Loucy (cell line): Measurements from ENCODE around the gene TDRD12.

Experiments used
- H2AFZ ChIP-seq: fragments of 200-600 bp; sonication (generic); 2 replicates; pipeline ENCODE4 v1.6.0; 2016; ENCODE audit warnings: antibody characterized with exemption, mild to moderate bottlenecking, low read length, moderate library complexity
- H3F3A ChIP-seq: fragments of 200-600 bp; 2 replicates; pipeline ENCODE4 v1.6.0; 2016; ENCODE audit warnings: antibody characterized with exemption, low read depth, mild to moderate bottlenecking
- H3K27me3 ChIP-seq: fragments of 200-600 bp; sonication (generic); 2 replicates; pipeline ENCODE4 v1.6.1; 2014; ENCODE audit warnings: low read length, mild to moderate bottlenecking; ENCODE audit not compliant: insufficient read depth, poor library complexity, severe bottlenecking
- H3K36me3 ChIP-seq: fragments of 200-600 bp; sonication (generic); 2 replicates; pipeline ENCODE4 v1.6.1; 2016; ENCODE audit warnings: low read length; ENCODE audit not compliant: insufficient read depth
- H3K4me1 ChIP-seq: fragments of 200-600 bp; sonication (generic); 2 replicates; pipeline ENCODE4 v1.5.1; 2014; ENCODE audit warnings: low read length, mild to moderate bottlenecking; ENCODE audit not compliant: insufficient read depth, poor library complexity, severe bottlenecking
- H3K4me2 ChIP-seq: fragments of 200-600 bp; sonication (generic); 2 replicates; pipeline ENCODE4 v1.6.0; 2014; ENCODE audit warnings: antibody characterized with exemption, low read length, low read depth, mild to moderate bottlenecking; ENCODE audit not compliant: poor library complexity, severe bottlenecking
- H3K4me3 ChIP-seq: fragments of 200-600 bp; sonication (generic); 2 replicates; pipeline ENCODE4 v1.5.1; 2014; ENCODE audit warnings: low read length, mild to moderate bottlenecking, mixed read lengths; ENCODE audit not compliant: poor library complexity, severe bottlenecking
- H3K79me2 ChIP-seq: fragments of 200-600 bp; sonication (generic); 2 replicates; pipeline ENCODE4 v1.6.1; 2014; ENCODE audit warnings: low read length; ENCODE audit not compliant: insufficient read depth
- H3K9ac ChIP-seq: fragments of 200-600 bp; sonication (generic); 2 replicates; pipeline ENCODE4 v1.6.0; 2014; ENCODE audit warnings: mild to moderate bottlenecking, low read depth, low read length, moderate library complexity; ENCODE audit not compliant: poor library complexity, severe bottlenecking
- H3K9me2 ChIP-seq: fragments of 200-600 bp; sonication (generic); replicated peaks from 2 replicates; pipeline ENCODE4 v1.6.1; 2016; ENCODE audit warnings: low read depth, low read length, mixed read lengths
- H3K9me3 ChIP-seq: fragments of 200-600 bp; sonication (generic); 2 replicates; pipeline ENCODE4 v1.6.1; 2014; ENCODE audit warnings: mild to moderate bottlenecking, antibody characterized with exemption, low read length, low read depth; ENCODE audit not compliant: insufficient read depth
- H4K20me1 ChIP-seq: fragments of 200-600 bp; sonication (generic); 2 replicates; pipeline ENCODE4 v1.6.0; 2014; ENCODE audit warnings: antibody characterized with exemption, low read length, mild to moderate bottlenecking; ENCODE audit not compliant: insufficient read depth, poor library complexity, severe bottlenecking
- EZH2phosphoT487 ChIP-seq: fragments of 200-600 bp; IDR thresholded peaks from 2 replicates; pipeline ENCODE4 v1.6.1; 2018; ENCODE audit warnings: antibody characterized with exemption, mild to moderate bottlenecking, moderate library complexity, borderline replicate concordance
- TF ChIP-seq, protein P1 (sequence below): fragments of 200-600 bp; sonication (generic); conservative IDR thresholded peaks from 2 replicates; pipeline ENCODE4 v1.5.1; 2014; ENCODE audit warnings: mild to moderate bottlenecking, antibody characterized with exemption, low read length

Gene TDRD12

DNA sequence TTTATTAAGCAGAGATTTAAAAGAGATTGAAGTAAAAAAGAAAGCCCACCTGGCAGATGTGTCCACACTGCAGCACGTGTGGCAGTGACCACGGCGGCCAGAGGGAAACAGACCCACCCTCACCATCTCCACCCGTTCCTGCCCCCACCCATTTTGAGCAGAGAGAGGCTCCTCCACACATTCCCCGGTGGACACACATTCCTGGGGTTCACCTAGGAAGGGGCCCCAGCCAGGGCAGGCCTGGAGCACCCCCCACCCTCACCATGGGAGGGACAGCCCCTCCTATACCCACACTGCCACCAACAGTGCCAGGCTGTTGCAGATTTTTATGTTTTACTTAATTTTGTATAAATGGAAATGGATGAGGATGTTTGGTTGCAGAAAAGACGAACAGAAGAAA is 95.1 kb downstream of the TDRD12 start:
- Histone ChIP-seq H3K79me2 (no peaks in the 10 kb centered on the region), H3K9me2 (no peaks in the 10 kb centered on the region), H3K9me3 (no peaks in the 10 kb centered on the region), H3K4me3 (no peak overlapping the region), H3K27me3 (no peaks in the 10 kb centered on the region), H3K9ac (no peak overlapping the region), H3K36me3 (no peaks in the 10 kb centered on the region), H2AFZ (no peak overlapping the region; the same call in 1 of the 2 replicates), H3K4me2 (no peak overlapping the region), H3F3A (no peaks in the 10 kb centered on the region), H4K20me1 (no peaks in the 10 kb centered on the region), H3K4me1 (peaks cover under 1% of the 10 kb centered on the region)
- TF ChIP-seq, protein P1, sequence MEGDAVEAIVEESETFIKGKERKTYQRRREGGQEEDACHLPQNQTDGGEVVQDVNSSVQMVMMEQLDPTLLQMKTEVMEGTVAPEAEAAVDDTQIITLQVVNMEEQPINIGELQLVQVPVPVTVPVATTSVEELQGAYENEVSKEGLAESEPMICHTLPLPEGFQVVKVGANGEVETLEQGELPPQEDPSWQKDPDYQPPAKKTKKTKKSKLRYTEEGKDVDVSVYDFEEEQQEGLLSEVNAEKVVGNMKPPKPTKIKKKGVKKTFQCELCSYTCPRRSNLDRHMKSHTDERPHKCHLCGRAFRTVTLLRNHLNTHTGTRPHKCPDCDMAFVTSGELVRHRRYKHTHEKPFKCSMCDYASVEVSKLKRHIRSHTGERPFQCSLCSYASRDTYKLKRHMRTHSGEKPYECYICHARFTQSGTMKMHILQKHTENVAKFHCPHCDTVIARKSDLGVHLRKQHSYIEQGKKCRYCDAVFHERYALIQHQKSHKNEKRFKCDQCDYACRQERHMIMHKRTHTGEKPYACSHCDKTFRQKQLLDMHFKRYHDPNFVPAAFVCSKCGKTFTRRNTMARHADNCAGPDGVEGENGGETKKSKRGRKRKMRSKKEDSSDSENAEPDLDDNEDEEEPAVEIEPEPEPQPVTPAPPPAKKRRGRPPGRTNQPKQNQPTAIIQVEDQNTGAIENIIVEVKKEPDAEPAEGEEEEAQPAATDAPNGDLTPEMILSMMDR, result no peak
- no peak for TF ChIP-seq EZH2phosphoT487

DNA sequence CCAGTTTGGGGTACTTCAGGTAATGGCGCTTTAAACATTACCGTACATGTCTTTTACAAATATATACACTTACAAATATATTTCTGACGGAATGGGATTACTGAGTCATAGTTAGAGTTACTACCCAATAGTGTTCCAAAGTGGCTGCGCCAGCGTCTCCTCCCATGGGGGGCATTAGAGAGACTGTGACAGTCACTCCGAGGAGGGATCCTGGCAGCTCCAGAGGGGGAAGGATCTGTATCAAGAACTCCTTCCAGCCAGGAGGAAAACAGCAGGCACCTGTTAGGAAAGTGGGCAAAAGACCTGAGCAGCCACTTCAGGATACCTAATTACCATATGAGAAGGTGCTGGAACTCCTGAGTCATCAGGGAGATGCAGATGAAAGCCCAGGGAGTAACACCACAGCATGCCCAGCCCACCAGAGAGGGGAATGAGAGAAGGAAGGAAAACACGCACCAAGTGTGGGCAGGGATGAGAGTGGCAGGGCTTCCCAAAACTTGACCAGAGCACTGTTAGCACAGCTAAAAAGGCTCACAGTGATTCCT is 97.1 kb downstream of the TDRD12 start:
- Histone ChIP-seq H4K20me1 (no peaks in the 10 kb centered on the region), H3K4me3 (no peak overlapping the region), H3K27me3 (no peaks in the 10 kb centered on the region), H3K79me2 (no peaks in the 10 kb centered on the region), H2AFZ (no peak overlapping the region), H3K9ac (no peak overlapping the region), H3K4me2 (no peak overlapping the region), H3F3A (no peaks in the 10 kb centered on the region), H3K9me2 (no peaks in the 10 kb centered on the region), H3K9me3 (no peaks in the 10 kb centered on the region), H3K36me3 (no peaks in the 10 kb centered on the region), H3K4me1 (peaks cover 3% of the 10 kb centered on the region)
- TF ChIP-seq, protein P1, result no peak
- TF ChIP-seq EZH2phosphoT487, result no peak

DNA sequence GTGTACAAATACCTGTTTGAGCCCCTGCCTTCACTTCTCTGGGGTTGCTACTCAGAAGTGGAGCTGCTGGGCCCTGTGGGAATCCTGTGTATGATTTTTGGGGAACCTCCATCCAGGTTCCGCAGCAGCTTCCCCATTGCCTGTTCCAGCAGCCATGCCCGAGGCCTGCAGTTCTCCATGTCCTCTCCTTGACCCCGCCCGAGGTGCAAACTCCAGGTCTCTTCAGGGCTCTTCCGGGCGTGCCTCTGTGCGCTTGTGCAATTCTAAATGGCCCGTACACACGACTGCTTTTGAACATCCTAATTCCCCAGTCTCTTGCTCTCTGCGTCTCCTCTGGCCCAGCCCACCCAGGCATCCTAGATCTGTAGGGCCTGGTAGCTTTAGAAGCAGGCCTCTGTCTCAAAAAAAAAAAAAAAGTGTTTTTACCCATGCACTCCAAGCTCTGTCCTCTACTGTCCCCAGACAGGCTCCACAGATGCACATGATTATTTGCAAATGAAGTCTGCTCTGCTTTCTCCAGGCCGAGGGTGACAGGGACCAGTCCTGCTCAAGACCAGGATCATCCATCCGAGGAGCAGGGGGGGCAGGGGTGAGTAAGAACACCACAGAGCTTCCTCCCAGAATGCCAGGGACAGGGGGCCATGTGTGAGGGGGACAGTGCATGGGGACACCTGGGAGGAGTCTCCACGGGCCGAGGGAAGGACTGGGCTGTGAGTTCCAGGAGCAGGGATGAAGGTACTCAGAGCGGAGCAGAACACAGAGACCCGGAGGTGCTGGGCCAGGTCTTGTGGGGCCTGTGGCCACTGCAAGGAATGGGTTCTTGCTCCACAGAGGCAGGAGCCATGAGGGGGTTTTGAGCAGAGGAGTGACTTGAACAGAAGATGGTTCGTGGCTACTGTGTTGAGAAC is 98.3 kb downstream of the TDRD12 start:
- no peaks in the 10 kb centered on the region for H3K79me2 ChIP-seq

More for the DNA sequence above, 98.3 kb downstream of the TDRD12 start:
- Histone ChIP-seq H2AFZ (no peak overlapping the region), H3K9ac (no peak overlapping the region), H4K20me1 (no peaks in the 10 kb centered on the region), H3F3A (no peaks in the 10 kb centered on the region), H3K9me2 (no peaks in the 10 kb centered on the region), H3K9me3 (no peaks in the 10 kb centered on the region), H3K27me3 (no peaks in the 10 kb centered on the region), H3K4me2 (no peak overlapping the region), H3K36me3 (no peaks in the 10 kb centered on the region), H3K4me1 (peaks cover 3% of the 10 kb centered on the region), H3K4me3 (no peak overlapping the region)
- TF ChIP-seq EZH2phosphoT487, result no peak
- TF ChIP-seq, protein P1, result no peak
